Measurements from ENCODE around the gene KMT5B. TPM values are rescaled to one million over a fixed set of nuclear protein-coding genes. Genes with fewer than 3 reads are reported as not detected.

The KMT5B gene
- total and polyA plus RNA-seq, 2 of the 13 experiments (the other 11 are each of a cell fraction or from before 2014, with no cell fraction given) = 17.6 to 23.7 TPM

DNA sequence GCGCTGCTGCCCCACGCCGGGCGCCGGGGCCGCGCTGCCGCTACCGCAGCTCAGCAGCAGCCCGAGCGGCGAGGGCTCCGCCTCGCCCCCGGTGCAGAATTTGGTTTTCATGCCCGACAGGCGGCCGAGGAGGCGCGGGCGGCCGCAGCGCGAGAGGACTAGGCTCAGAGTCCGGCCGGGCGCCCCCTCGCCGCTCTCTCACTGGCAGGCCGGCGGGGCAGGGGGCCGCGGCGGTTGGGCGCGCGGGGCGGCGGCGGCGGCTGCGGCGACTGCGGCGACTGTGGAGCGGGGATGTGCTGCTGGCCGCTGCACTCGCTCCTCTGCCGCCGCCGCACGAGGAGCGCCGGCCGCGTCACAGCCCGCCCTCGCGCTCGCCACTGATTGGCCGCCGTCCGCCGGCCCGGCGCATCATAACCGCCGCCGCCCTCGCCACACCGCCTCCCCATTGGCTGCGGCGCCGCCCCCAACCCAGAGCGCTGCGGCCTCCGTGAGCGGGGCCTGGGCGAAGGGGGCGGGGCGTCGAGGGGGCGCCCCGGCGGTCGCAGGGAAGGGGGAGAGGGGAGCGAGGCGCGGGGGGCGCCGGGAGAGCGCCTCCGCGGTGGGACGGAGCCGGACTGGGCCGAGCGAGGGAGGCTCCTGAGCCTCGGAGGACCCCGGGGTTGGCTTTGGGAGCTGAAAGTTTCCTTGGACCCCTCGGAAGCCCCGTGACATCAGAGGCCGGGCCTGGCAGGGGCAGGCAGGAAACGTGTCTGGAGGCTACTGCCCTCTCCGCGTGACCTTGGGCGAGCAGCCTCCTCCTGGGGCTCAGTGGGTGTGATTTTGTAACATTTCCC lies 91.8 kb downstream of the KMT5B start, which contains the start of gene CHKA (continued):
- TF ChIP-seq MEIS1 (CRISPR knock-in tag; IDR thresholded peaks at IDR 0.05; ENCODE audit: borderline replicate concordance) (no peak; the same call in 1 of the 2 replicates), PRDM10 (CRISPR knock-in tag; IDR thresholded peaks at IDR 0.05; ENCODE audit: low read depth) (0 out of 2 replicates have a peak, but pooled peaks have one; percentile 29), SRY (CRISPR knock-in tag; IDR thresholded peaks at IDR 0.05) (no peak; the same call in 1 of the 2 replicates), HDAC2 (CRISPR knock-in tag; IDR thresholded peaks at IDR 0.05) (peak; percentile 15), SNAPC2 (CRISPR knock-in tag; IDR thresholded peaks at IDR 0.05) (0 out of 2 replicates have a peak, but pooled peaks have one; percentile 67), ZNF329 (CRISPR knock-in tag; IDR thresholded peaks at IDR 0.05; ENCODE audit: low read depth) (no peak), PAXIP1 (CRISPR knock-in tag; conservative IDR thresholded peaks at IDR 0.05) (peak; percentile 54; the same call in 1 of the 2 replicates), ISX (CRISPR knock-in tag; conservative IDR thresholded peaks at IDR 0.05) (0 out of 2 replicates have a peak, but pooled peaks have one; percentile 60), ZNF33B (CRISPR knock-in tag; IDR thresholded peaks at IDR 0.05) (peak; percentile 38; the same call in 1 of the 2 replicates), DR1 (CRISPR knock-in tag; IDR thresholded peaks at IDR 0.05) (peak; percentile 5; the same call in 1 of the 2 replicates), KDM2A (CRISPR knock-in tag; IDR thresholded peaks at IDR 0.05; ENCODE audit: borderline replicate concordance, low read depth) (peak; percentile 55; the same call in 1 of the 2 replicates), ZNF274 (CRISPR knock-in tag; IDR thresholded peaks at IDR 0.05) (no peak), ZNF547 (CRISPR knock-in tag; IDR thresholded peaks at IDR 0.05) (peak; percentile 74), ZNF264 (CRISPR knock-in tag; IDR thresholded peaks at IDR 0.05) (no peak), ZNF589 (CRISPR knock-in tag; conservative IDR thresholded peaks at IDR 0.05) (peak; percentile 80; the same call in 1 of the 2 replicates), GATAD1 (CRISPR knock-in tag; IDR thresholded peaks at IDR 0.05) (0 out of 2 replicates have a peak, but pooled peaks have one; percentile 11)
- TF ChIP-seq, protein P1, sequence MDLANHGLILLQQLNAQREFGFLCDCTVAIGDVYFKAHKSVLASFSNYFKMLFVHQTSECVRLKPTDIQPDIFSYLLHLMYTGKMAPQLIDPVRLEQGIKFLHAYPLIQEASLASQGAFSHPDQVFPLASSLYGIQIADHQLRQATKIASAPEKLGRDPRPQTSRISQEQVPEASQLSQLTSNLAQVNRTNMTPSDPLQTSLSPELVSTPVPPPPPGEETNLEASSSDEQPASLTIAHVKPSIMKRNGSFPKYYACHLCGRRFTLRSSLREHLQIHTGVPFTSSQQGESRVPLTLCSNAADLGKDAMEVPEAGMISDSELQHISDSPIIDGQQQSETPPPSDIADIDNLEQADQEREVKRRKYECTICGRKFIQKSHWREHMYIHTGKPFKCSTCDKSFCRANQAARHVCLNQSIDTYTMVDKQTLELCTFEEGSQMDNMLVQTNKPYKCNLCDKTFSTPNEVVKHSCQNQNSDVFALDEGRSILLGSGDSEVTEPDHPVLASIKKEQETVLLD (CRISPR knock-in tag; IDR thresholded peaks at IDR 0.05; ENCODE audit: low read depth) = 0 out of 2 replicates have a peak, but pooled peaks have one; percentile 60
- TF ChIP-seq, protein P2, sequence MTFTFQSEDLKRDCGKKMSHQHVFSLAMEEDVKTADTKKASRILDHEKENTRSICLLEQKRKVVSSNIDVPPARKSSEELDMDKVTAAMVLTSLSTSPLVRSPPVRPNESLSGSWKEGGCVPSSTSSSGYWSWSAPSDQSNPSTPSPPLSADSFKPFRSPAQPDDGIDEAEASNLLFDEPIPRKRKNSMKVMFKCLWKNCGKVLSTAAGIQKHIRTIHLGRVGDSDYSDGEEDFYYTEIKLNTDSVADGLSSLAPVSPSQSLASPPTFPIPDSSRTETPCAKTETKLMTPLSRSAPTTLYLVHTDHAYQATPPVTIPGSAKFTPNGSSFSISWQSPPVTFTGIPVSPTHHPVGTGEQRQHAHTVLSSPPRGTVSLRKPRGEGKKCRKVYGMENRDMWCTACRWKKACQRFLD (CRISPR knock-in tag; IDR thresholded peaks at IDR 0.05; ENCODE audit: borderline replicate concordance) = no peak

Data from HepG2 (cell line).